ENCODE results near the gene PLEKHD1.
"Not testable (repeated sequence)": the region's sequence is repeated elsewhere in the genome, so short reads cannot be mapped to it uniquely, and the experiment has no call there.

Gene PLEKHD1

DNA sequence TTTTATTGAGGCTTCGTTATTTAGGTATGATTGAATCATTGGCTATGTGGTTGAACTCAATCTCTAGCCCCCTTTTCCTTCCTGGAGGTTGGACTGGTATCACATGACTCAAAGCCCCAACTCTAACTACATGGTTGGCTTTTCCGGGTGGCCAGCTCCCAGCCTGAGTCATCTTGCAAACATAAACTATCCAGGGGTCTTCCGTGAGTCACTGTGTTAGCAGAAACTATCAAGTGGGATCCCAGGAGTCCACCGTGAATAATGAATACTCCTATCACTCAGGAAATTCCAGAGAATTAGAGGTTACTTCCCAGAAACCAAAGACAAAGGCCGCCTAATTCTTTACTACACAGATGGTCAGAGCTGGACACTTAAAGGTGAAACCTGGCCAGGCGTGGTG is 19.7 kb upstream of the PLEKHD1 start:
- Histone ChIP-seq H3K27ac (ENCODE audit: low read depth, low read length) (no peak overlapping the region), H3K9me3 (ENCODE audit: insufficient read depth, low read depth, low read length) (no peaks in the 10 kb centered on the region), H3K4me1 (ENCODE audit: insufficient read depth, low read length) (no peaks in the 10 kb centered on the region), H3K9ac (ENCODE audit: low read depth, low read length) (no peak overlapping the region), H3K27me3 (ENCODE audit: insufficient read depth, low read length) (no peaks in the 10 kb centered on the region), H3K4me3 (ENCODE audit: low read length) (no peak overlapping the region), H3K36me3 (ENCODE audit: insufficient read depth, low read length) (peaks cover 7% of the 10 kb centered on the region; the same call in 1 of the 2 replicates)
- 88% methylated on average over 6 of the region's 6 CpGs for WGBS

DNA sequence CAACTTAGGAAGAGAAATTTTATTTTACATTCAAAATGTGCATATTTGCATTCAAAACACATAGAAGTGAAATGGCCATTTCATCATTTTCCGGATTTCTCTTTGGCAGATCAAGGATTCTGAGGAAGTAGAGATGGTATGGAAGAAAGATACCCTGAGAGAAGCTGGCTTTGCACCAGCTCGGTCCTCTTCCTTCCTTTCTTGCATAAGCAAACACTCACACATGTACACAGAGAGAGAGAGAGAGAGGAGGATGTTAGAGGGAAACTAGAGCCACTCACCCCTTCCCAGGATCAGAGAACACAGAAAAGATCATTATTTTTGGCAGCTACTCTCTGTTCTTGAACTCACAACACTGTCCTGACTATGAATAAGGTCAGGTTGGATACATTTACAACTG is 15.6 kb upstream of the PLEKHD1 start:
- 100% methylated on average over 1 of the region's 2 CpGs for WGBS
- no peaks in the 10 kb centered on the region for H3K9me3 ChIP-seq (ENCODE audit: insufficient read depth, low read depth, low read length)

GRCh38 chr14:69471436-69471835 is 13.1 kb upstream of the PLEKHD1 start:
- Histone ChIP-seq H3K4me1 (ENCODE audit: insufficient read depth, low read length) (no peaks in the 10 kb centered on the region), H3K27me3 (ENCODE audit: insufficient read depth, low read length) (no peaks in the 10 kb centered on the region), H3K36me3 (ENCODE audit: insufficient read depth, low read length) (no peaks in the 10 kb centered on the region), H3K4me3 (ENCODE audit: low read length) (no peak overlapping the region), H3K9me3 (ENCODE audit: insufficient read depth, low read depth, low read length) (no peaks in the 10 kb centered on the region), H3K9ac (ENCODE audit: low read depth, low read length) (no peak overlapping the region), H3K27ac (ENCODE audit: low read depth, low read length) (no peak overlapping the region)
- WGBS = 98% methylated on average over 3 of the region's 3 CpGs

More for the DNA sequence above, 15.6 kb upstream of the PLEKHD1 start:
- no peaks in the 10 kb centered on the region for H3K36me3 ChIP-seq (ENCODE audit: insufficient read depth, low read length)
- no peak overlapping the region for H3K9ac ChIP-seq (ENCODE audit: low read depth, low read length)
- no peak overlapping the region for H3K4me3 ChIP-seq (ENCODE audit: low read length)
- no peaks in the 10 kb centered on the region for H3K27me3 ChIP-seq (ENCODE audit: insufficient read depth, low read length)
- no peaks in the 10 kb centered on the region for H3K4me1 ChIP-seq (ENCODE audit: insufficient read depth, low read length)
- H3K27ac ChIP-seq (ENCODE audit: low read depth, low read length) = no peak overlapping the region

- 92% methylated on average over 9 of the region's 10 CpGs for WGBS
- no peaks in the 10 kb centered on the region for H3K9me3 ChIP-seq (ENCODE audit: insufficient read depth, low read depth, low read length)
- H3K36me3 ChIP-seq (ENCODE audit: insufficient read depth, low read length) = no peaks in the 10 kb centered on the region
- no peak overlapping the region for H3K4me3 ChIP-seq (ENCODE audit: low read length)
- H3K27me3 ChIP-seq (ENCODE audit: insufficient read depth, low read length) = no peaks in the 10 kb centered on the region
- no peaks in the 10 kb centered on the region for H3K4me1 ChIP-seq (ENCODE audit: insufficient read depth, low read length)
- no peak overlapping the region for H3K27ac ChIP-seq (ENCODE audit: low read depth, low read length)
- no peak overlapping the region for H3K9ac ChIP-seq (ENCODE audit: low read depth, low read length)
Measured at GRCh38 chr14:69471916-69472315, 12.6 kb upstream of the PLEKHD1 start.

DNA sequence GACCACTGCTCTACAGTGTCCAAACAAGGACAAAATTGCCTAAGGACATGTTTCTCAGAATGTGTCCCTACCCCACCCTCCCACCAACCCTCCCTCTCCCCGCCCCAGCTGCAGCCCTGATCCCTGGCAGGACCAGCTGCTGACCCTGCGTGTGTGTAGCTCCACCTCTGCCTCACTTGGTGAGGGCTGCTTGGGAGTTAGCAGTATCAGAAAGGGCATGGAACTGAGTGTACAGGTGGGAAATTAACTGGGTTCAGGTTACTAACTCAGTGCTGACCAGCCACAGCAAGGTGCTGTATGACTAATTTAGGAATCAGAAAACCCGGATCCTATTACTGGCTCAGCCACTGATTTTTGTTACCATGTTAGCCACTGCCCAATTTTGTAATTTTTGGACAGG is 11.3 kb upstream of the PLEKHD1 start:
- H3K9ac ChIP-seq (ENCODE audit: low read depth, low read length) = no peak overlapping the region
- H3K27ac ChIP-seq (ENCODE audit: low read depth, low read length) = no peak overlapping the region
- no peaks in the 10 kb centered on the region for H3K4me1 ChIP-seq (ENCODE audit: insufficient read depth, low read length)
- no peaks in the 10 kb centered on the region for H3K27me3 ChIP-seq (ENCODE audit: insufficient read depth, low read length)
- WGBS = 75% methylated on average over 2 of the region's 3 CpGs
- no peak overlapping the region for H3K4me3 ChIP-seq (ENCODE audit: low read length)
- H3K9me3 ChIP-seq (ENCODE audit: insufficient read depth, low read depth, low read length) = no peaks in the 10 kb centered on the region
- H3K36me3 ChIP-seq (ENCODE audit: insufficient read depth, low read length) = no peaks in the 10 kb centered on the region

DNA sequence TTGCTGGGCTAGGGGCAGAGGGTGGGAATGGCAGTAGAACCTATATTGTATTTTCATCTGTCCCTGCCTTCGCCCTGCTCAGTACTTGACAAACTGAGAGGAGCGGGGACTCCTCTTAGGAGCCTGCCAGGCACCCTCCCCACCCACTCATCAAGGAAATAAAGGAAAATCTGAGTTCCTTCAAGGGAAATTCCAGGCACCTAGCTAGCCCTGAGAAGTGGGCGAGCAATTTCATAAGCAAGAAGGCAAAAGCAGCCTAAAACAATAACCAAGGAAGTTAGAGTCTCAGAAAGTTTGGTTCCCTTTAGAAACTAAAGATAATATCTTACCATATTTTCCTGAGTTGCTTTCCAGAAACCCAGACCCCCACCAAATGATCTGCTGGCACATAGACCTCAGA is 10.6 kb upstream of the PLEKHD1 start:
- H3K4me3 ChIP-seq (ENCODE audit: low read length) = no peak overlapping the region
- no peaks in the 10 kb centered on the region for H3K27me3 ChIP-seq (ENCODE audit: insufficient read depth, low read length)
- 91% methylated on average over 3 of the region's 3 CpGs for WGBS
- H3K4me1 ChIP-seq (ENCODE audit: insufficient read depth, low read length) = no peaks in the 10 kb centered on the region
- no peak overlapping the region for H3K27ac ChIP-seq (ENCODE audit: low read depth, low read length)
- H3K36me3 ChIP-seq (ENCODE audit: insufficient read depth, low read length) = no peaks in the 10 kb centered on the region
- H3K9ac ChIP-seq (ENCODE audit: low read depth, low read length) = no peak overlapping the region
- no peaks in the 10 kb centered on the region for H3K9me3 ChIP-seq (ENCODE audit: insufficient read depth, low read depth, low read length)

GRCh38 chr14:69475194-69475818 is 9.2 kb upstream of the PLEKHD1 start:
- H3K4me3 ChIP-seq (ENCODE audit: low read length) = no peak overlapping the region
- H3K9ac ChIP-seq (ENCODE audit: low read depth, low read length) = no peak overlapping the region
- H3K27me3 ChIP-seq (ENCODE audit: insufficient read depth, low read length) = peaks cover 6% of the 10 kb centered on the region; the same call in 1 of the 2 replicates
- H3K36me3 ChIP-seq (ENCODE audit: insufficient read depth, low read length) = no peaks in the 10 kb centered on the region
- H3K4me1 ChIP-seq (ENCODE audit: insufficient read depth, low read length) = no peaks in the 10 kb centered on the region
- H3K27ac ChIP-seq (ENCODE audit: low read depth, low read length) = no peak overlapping the region
- no peaks in the 10 kb centered on the region for H3K9me3 ChIP-seq (ENCODE audit: insufficient read depth, low read depth, low read length)
- 83% methylated on average over 8 of the region's 8 CpGs for WGBS

DNA sequence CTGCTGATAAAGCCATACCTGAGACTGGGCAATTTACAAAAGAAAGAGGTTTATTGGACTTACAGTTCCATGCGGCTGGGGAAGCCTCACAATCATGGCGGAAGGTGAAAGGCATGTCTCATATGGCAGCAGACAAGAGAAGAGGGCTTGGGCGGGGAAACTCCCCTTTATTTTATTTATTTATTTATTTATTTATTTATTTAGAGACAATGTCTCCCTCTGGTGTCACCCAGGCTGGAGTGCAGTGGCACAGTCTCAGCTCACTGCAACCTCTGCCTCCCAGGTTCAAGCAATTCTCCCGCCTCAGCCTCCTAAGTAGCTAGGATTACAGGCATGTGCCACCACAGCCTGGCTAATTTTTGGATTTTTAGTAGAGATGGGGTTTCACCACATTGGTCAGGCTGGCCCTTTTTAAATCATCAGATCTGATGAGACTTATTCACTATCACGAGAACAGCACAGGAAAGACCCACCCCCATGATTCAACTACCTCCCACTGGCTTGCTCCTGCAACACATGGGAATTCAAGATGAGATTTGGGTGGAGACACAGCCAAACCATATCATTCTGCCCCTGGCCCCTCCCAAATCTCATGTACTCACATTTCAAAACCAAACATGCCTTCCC is 7.6 kb upstream of the PLEKHD1 start:
- H3K27ac ChIP-seq (ENCODE audit: low read depth, low read length); H3K36me3 ChIP-seq (ENCODE audit: insufficient read depth, low read length); H3K9me3 ChIP-seq (ENCODE audit: insufficient read depth, low read depth, low read length); H3K4me1 ChIP-seq (ENCODE audit: insufficient read depth, low read length); H3K4me3 ChIP-seq (ENCODE audit: low read length); H3K9ac ChIP-seq (ENCODE audit: low read depth, low read length): not testable (repeated sequence)
- peaks cover 17% of the 10 kb centered on the region for H3K27me3 ChIP-seq (ENCODE audit: insufficient read depth, low read length)
- 90% methylated on average over 4 of the region's 5 CpGs for WGBS

DNA sequence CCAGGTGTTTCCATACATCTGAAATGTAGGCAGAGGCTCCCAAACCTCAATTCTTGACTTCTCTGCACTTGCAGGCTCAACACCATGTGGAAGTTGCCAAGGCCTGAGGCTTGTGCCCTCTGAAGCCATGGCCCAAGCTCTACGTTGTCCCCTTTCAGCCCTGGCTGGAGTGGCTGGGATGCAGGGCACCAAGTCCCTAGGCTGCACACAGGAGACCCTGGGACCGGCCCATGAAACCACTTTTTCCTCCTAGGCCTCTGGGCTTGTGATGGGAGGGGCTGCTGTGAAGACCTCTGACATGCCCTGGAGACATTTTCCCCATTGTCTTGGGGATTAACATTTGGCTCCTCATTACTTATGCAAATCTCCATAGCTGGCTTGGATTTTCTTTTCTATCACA is 6.5 kb upstream of the PLEKHD1 start:
- peaks cover 28% of the 10 kb centered on the region for H3K27me3 ChIP-seq (ENCODE audit: insufficient read depth, low read length)
- 100% methylated on average over 2 of the region's 2 CpGs for WGBS
- not testable (repeated sequence) for H3K27ac ChIP-seq (ENCODE audit: low read depth, low read length); H3K4me1 ChIP-seq (ENCODE audit: insufficient read depth, low read length); H3K9me3 ChIP-seq (ENCODE audit: insufficient read depth, low read depth, low read length); H3K4me3 ChIP-seq (ENCODE audit: low read length); H3K9ac ChIP-seq (ENCODE audit: low read depth, low read length); H3K36me3 ChIP-seq (ENCODE audit: insufficient read depth, low read length)

GRCh38 chr14:69479696-69480095 is 4.8 kb upstream of the PLEKHD1 start:
- 95% methylated on average over 3 of the region's 5 CpGs for WGBS

GRCh38 chr14:69480136-69480535 is 4.4 kb upstream of the PLEKHD1 start:
- H3K9me3 ChIP-seq (ENCODE audit: insufficient read depth, low read depth, low read length) = no peaks in the 10 kb centered on the region
- H3K27ac ChIP-seq (ENCODE audit: low read depth, low read length) = no peak overlapping the region
- WGBS = 92% methylated on average over 5 of the region's 5 CpGs
- H3K4me1 ChIP-seq (ENCODE audit: insufficient read depth, low read length) = no peaks in the 10 kb centered on the region; the same call in 1 of the 2 replicates
- no peaks in the 10 kb centered on the region for H3K36me3 ChIP-seq (ENCODE audit: insufficient read depth, low read length)
- H3K4me3 ChIP-seq (ENCODE audit: low read length) = no peak overlapping the region
- peaks cover 48% of the 10 kb centered on the region for H3K27me3 ChIP-seq (ENCODE audit: insufficient read depth, low read length)
- H3K9ac ChIP-seq (ENCODE audit: low read depth, low read length) = no peak overlapping the region

More at GRCh38 chr14:69479696-69480095, 4.8 kb upstream of the PLEKHD1 start:
- H3K9ac ChIP-seq (ENCODE audit: low read depth, low read length) = no peak overlapping the region
- H3K4me1 ChIP-seq (ENCODE audit: insufficient read depth, low read length) = no peaks in the 10 kb centered on the region; the same call in 1 of the 2 replicates
- H3K4me3 ChIP-seq (ENCODE audit: low read length) = no peak overlapping the region
- H3K27me3 ChIP-seq (ENCODE audit: insufficient read depth, low read length) = peaks cover 44% of the 10 kb centered on the region
- H3K9me3 ChIP-seq (ENCODE audit: insufficient read depth, low read depth, low read length) = no peaks in the 10 kb centered on the region
- no peaks in the 10 kb centered on the region for H3K36me3 ChIP-seq (ENCODE audit: insufficient read depth, low read length)
- H3K27ac ChIP-seq (ENCODE audit: low read depth, low read length) = no peak overlapping the region
